Left lung (tissue), 10 donors: ENCODE results near the gene MOG. TPM values are rescaled to one million over a fixed set of nuclear protein-coding genes. Genes with fewer than 3 reads are reported as not detected.

Experiments
- ATAC-seq: fragments of 200-7000 bp; cut with Tn5 transposase; one replicate; pipeline ENCODE4 v1.9.1; 2020; ENCODE audit warnings: moderate library complexity
- DNase-seq, 4 donors: peaks; one replicate each; pipeline ENCODE4 v3.0.0-alpha.2; 2013 to 2020
- H3K27ac ChIP-seq, 2 donors: fragments of 200-600 bp; sonication (generic) in 1 of 2; one replicate each; pipeline versions ENCODE4 v1.5.0 to v1.8.0; 2020 to 2021
- H3K27me3 ChIP-seq, 2 donors: fragments of 200-600 bp; sonication (generic) in 1 of 2; one replicate each; pipeline versions ENCODE4 v1.5.0 to v1.8.0; 2020 to 2021
- H3K36me3 ChIP-seq, 2 donors: fragments of 200-600 bp; sonication (generic) in 1 of 2; one replicate each; pipeline versions ENCODE4 v1.5.0 to v1.8.0; 2020 to 2021
- H3K4me1 ChIP-seq, 2 donors: fragments of 200-600 bp; one replicate each; pipeline ENCODE4 v1.8.0; 2021
- H3K4me3 ChIP-seq, 2 donors: fragments of 200-600 bp; sonication (generic) in 1 of 2; one replicate each; pipeline versions ENCODE4 v1.5.0 to v1.8.0; 2020 to 2021; ENCODE audit warnings: mild to moderate bottlenecking in 1 of 2
- H3K9me3 ChIP-seq, 2 donors: fragments of 200-600 bp; sonication (generic) in 1 of 2; one replicate each; pipeline versions ENCODE4 v1.5.0 to v1.8.0; 2020 to 2021
- CTCF ChIP-seq, 2 donors: fragments of 200-600 bp; sonication (generic) in 1 of 2; IDR thresholded peaks; one replicate each; pipeline versions ENCODE4 v1.5.0 to v1.8.0; 2021; ENCODE audit warnings: antibody characterized with exemption in 2 of 2
- intact Hi-C, 2 donors: fragments of 100-400 bp; cut with DNase I; formaldehyde crosslinking; loops; one replicate each; pipeline versions ENCODE4 v1.11.2 to v1.14.2; 2022
- polyA plus RNA-seq, 6 donors: library from polyadenylated mRNA; unstranded; fragments of 120-200 nt; gene quantifications; one replicate each; pipeline ENCODE4 v1.2.1, GENCODE V29; 2013; ENCODE audit not compliant: insufficient read length in 6 of 6
- total RNA-seq, 2 donors: library from RNA; stranded (reverse); fragmentation: NEBNext Ultra II Directional; extraction: Animal tissue kit (Norgen Biotek cat#: 25700); gene quantifications; one replicate each; pipeline ENCODE4 v1.2.1, GENCODE V29; 2021
- donor health status: DM: no; HTN: yes; CAD: no.
- donor health status: DM: no; HTN: no; CAD: no.

MOG gene
- total and polyA plus RNA-seq, 8 donors, result 0.10 TPM; not detected in 7

- DNase-seq (no peak), ATAC-seq (peak; percentile 4)
- no peak for TF ChIP-seq CTCF (IDR thresholded peaks at IDR 0.05)
- intact Hi-C loops, result no loop called here
- peaks cover 6 to 31% of the 10 kb centered on the region in 2 donors for H3K4me1 ChIP-seq
- no peaks in the 10 kb centered on the region for H3K9me3 ChIP-seq
- H3K27me3 ChIP-seq, result peaks cover 0 to 20% of the 10 kb centered on the region in 2 donors
- H3K36me3 ChIP-seq, result no peaks in the 10 kb centered on the region
- H3K4me3 ChIP-seq, result peak overlapping the region; percentile 64 to 72
- H3K27ac ChIP-seq, result peak overlapping the region in 1 of 2 donors; percentile 6
Measured at GRCh38 chr6:29633534-29633905, 23.4 kb upstream of the MOG start.

GRCh38 chr6:29637247-29637646 is 19.6 kb upstream of the MOG start:
- no peak for ATAC-seq
- Histone ChIP-seq H3K9me3 (no peaks in the 10 kb centered on the region), H3K4me3 (no peak overlapping the region), H3K4me1 (peaks cover 0 to 5% of the 10 kb centered on the region in 2 donors), H3K27ac (no peak overlapping the region), H3K36me3 (no peaks in the 10 kb centered on the region), H3K27me3 (peaks cover 0 to 4% of the 10 kb centered on the region in 2 donors)
- intact Hi-C loops, result no loop called here
- no peak for TF ChIP-seq CTCF (IDR thresholded peaks at IDR 0.05)
- no peak for DNase-seq

- no peak overlapping the region for H3K4me3 ChIP-seq
- TF ChIP-seq CTCF (IDR thresholded peaks at IDR 0.05), result no peak
- intact Hi-C loops, result no loop called here
- H3K27ac ChIP-seq, result no peak overlapping the region
- ATAC-seq, result peak; percentile 59
- DNase-seq, result no peak
- H3K4me1 ChIP-seq, result no peaks in the 10 kb centered on the region
- no peaks in the 10 kb centered on the region for H3K27me3 ChIP-seq
- H3K36me3 ChIP-seq, result no peaks in the 10 kb centered on the region
- no peaks in the 10 kb centered on the region for H3K9me3 ChIP-seq
Measured at GRCh38 chr6:29641430-29642148, 15.3 kb upstream of the MOG start.

- Histone ChIP-seq H3K36me3 (no peaks in the 10 kb centered on the region), H3K9me3 (no peaks in the 10 kb centered on the region), H3K4me1 (peaks cover 0 to 5% of the 10 kb centered on the region in 2 donors), H3K27ac (no peak overlapping the region), H3K4me3 (no peak overlapping the region), H3K27me3 (no peaks in the 10 kb centered on the region)
- intact Hi-C loops, result no loop called here
- peak; percentile 15 for ATAC-seq
- peak; percentile 19 to 51 for TF ChIP-seq CTCF (IDR thresholded peaks at IDR 0.05)
- DNase-seq, result no peak
Measured at GRCh38 chr6:29647927-29648642, 8.8 kb upstream of the MOG start.
